Stimulated activated CD4-positive, alpha-beta T cell treated with anti-CD3 and anti-CD28 coated beads, Interleukin-1b, Interleukin-23, amount 100 ng/mL, for 48 hours (primary cell): ENCODE results near the gene ABCC12.
A peak's percentile ranks its signal among the peaks of the same experiment; 100 is the strongest.

Experiments used
- DNase-seq: peaks from one replicate; pipeline ENCODE4 v3.0.0-alpha.2; 2020

The ABCC12 gene

DNA sequence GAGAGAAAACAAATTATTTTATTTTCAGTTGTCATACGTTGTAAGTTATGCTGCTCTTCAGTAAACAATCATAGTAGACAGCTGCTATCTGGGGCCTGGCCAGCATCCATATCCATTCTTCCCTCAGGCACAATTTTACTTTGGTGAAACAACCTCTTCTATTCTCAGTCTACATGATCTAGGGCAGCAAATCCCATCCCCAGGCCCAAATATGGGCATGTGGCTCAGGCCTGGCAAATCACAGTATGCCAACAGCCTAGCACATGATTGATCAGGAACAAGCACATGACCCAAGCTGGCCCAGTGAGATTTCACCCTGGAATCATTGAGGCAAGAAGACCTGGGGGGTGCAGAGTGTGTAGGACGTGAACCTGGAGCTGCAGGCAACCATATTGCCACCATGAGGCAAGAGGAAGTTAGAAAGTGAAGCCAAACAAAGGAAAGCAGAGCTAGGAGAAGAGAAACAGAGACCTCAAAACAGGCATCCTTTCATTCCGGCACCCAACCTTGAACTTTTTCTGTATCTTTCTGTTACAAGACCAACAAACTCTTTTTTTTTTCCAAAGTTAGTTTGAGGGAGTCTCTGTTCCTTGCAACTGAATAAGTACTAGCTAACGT lies 10.3 kb upstream of the ABCC12 start:
- DNase-seq, result no peak

DNA sequence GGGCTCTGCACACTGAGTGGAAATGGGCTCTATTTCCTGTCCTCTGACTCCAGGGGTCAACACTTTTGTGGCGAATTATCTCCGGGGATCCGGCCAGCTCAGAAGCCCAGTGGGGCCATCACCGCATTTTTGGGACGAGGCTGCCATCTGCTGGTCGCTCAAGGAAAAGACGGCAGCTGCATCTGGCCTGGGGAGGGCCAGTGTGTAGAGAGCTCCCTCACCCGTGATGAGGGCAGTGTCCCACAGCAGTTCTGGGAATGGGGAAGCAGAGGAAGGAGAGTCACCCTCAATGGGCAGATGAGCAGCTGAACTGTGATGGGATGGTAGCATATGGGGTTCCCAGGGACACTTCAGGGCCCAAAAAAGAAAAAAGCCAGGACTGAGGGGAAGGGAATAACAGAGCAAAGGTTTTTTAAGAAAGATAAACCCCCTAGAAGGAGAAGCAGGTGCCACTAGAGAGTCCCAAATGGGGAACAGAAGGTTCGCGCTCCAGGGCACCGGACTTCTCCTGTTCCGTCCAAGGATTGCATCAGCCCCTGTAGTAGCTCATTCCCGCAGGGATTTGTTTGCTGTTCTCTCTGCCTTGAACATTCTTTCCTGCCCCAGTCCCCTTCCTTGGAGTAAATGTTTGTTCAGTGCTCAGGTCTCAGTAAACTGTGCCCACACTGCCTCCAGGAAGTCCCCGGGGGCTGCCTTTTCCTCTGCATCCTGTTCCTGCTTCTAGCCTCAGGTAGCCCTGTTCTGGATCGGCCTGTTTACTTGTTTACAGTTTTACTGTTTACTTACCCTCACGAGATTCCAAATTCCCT lies 9.3 kb upstream of the ABCC12 start:
- peak; percentile 59 for DNase-seq

DNA sequence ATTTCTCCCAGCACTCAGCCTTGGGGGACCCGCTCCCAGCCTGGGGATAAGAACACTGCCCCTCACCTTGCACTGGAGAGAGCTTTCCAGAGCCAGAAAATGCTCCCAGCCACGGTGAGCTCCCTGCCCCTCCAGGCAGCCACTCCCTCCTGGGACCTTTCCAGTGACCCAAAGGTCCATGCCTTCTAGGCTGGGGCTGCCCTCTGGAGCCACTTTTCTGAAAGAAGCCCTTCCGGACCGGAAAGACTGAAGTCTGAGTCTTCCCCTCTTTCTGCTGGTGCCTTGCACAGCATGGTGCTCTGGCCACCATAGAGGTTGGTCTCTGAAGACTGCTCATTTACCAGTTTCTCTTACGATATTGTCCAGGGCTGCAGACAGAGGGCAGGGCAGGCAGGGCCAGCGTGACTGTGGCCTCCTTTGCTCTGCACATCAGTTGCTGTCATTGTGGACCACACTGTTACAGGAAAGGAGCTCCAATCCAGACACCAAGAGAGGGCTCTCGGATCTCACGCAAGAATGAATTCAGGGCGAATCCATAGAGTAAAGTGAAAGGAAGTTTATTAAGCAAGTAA lies 7.1 kb upstream of the ABCC12 start:
- DNase-seq, result no peak

DNA sequence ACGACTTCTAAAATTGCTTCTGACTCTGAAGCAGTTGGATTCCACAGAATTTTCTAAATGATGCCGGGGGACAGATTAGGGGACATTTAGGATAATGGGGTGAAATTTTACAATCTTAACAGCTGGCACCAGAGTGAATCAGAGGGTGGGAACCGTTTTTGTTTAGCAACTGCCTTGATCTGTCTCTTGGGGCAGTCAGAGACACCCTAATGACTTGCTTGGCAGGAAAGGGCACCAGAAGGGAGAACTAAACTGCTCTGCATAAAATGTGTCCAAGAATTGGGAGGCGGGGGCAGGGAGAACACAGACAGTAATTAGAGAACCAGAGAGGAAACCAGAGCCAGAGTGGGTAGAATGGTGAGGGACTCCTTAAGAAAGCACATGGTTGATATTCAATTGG lies 6.1 kb upstream of the ABCC12 start:
- no peak for DNase-seq

DNA sequence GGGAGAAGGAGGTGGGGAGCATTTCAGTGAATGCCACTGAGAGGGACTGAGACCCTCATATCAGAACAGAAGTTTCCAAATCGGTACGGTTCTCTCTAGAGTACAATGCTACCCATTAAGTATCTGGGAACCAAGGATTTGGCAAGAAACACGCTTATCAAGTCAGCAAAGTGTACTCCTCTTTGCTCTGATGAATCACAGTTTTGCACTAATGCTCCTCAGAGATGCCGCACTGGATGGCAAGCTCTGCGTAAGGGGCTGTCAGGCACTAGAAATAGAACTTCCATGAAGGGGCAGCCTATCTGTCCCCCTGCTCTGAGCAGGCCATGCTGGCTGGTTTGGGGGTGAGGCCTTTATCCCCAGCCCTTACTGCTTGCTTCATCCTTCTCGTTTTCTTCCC lies 4.8 kb upstream of the ABCC12 start:
- no peak for DNase-seq

DNA sequence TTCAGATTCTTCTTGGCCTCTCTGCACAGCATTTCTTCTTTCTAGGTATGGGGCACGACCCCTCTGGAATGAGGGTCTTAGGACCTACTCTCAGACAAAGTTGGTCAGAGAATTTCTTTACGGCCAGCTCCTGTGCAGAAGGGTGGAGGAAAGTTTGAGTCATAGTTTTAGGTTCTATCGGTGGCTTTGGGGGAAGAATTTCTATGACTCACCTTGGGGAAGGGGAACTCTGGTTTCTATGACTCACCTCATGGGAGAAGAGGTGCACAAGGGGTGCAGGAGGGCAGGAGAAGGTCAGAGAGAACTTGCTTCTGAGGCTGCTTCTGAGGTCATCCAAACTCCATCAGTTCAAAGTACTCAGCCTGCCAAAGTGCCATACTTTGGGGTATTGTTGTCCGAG lies 2.5 kb upstream of the ABCC12 start:
- DNase-seq, result peak; percentile 69

DNA sequence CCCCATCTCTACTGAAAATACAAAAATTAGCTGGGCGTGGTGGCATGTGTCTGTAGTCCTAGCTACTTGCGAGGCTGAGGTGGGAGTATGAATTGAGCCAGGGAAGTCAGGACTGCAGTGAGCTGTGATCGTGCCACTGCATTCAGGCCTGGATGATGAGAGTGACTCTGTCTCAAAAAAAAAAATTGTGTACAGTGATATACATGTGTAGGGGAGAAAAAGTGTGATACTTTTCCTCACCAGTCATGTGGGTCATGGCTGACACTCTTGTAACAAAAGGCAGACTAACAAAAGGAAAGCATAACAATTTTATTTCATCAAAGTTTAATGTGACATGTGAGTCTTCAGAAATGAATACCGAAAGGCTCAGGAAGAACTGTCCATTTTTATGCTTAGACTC lies 2.0 kb upstream of the ABCC12 start:
- no peak for DNase-seq

DNA sequence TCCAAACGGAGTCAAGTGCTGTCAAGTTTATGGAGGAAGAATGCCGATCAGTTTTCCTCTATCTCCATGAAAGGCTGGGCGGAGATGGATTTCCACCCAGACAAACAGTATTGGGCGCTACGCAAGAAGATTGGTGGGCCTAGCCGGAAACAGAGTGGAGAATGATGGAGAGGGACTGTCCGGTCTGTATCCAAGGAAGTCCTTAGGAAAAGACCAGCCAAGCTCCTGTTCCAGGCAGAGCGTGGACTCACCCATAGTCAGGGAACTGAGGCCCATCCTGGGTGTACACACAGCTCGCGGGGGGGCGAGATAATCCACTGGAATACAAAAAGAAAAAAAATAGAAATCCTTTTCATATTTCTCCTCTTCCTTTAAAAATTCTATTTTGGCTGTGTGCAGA lies 1.5 kb upstream of the ABCC12 start:
- no peak for DNase-seq

DNA sequence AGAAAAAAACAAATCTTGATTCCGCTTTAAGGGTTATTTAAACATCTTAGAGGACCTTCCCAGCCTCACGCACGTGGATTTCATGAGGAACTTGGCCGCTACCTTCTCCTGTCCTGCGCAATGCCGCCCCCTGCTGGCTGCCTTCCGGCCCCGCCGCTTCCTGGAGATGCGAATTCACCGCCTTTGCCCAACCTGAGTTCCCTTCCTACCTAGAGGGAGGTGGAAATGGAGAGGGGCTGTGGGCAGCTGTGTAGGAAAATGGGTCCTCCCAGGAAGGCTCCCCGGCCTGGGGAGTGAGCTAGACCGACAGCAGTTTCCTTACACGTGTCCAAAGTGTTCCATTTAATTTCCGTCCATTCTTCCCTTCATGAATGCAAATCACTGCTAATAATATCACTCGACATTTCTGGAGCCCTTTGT lies 1.0 kb upstream of the ABCC12 start:
- peak; percentile 81 for DNase-seq

DNA sequence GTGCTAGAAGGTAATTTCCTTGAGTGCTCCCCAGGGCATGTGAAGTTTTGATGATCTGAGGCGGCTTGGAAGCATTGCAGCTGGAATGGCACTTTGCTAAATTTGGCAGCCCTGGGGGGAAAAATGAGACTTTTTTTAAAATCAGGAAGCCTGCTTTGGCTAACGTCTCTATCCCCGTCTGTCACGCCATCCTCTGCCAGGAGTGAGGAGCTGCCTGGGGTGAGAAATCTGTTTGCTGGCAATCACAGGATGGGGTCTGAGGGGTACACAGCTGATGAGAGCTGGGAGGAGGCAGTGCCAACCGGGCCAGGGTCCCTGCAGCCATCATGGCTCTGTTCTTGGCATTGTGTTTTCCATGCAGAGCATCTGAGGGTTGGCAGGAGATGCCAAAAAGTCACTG lies 2.0 kb downstream of the ABCC12 start:
- DNase-seq, result no peak

DNA sequence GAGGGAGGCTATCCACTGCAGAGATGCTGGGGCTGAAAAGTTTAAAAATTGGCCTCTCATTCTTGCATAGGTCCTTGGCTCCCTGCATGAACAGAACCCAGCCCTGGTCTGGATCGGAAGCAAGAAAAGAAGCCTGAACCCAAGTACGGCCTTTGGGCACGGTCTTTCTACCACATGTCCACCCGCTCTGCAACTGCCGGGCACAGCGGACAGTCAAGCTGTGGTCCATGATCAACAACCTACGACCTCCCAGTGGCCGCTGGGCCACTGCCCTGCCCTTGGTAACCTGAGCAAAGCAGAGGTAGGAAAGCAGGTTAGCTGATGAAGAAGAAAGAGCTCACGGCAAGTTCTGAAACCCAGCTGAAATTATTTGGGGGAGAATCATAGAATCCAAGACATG lies 3.6 kb downstream of the ABCC12 start:
- no peak for DNase-seq

DNA sequence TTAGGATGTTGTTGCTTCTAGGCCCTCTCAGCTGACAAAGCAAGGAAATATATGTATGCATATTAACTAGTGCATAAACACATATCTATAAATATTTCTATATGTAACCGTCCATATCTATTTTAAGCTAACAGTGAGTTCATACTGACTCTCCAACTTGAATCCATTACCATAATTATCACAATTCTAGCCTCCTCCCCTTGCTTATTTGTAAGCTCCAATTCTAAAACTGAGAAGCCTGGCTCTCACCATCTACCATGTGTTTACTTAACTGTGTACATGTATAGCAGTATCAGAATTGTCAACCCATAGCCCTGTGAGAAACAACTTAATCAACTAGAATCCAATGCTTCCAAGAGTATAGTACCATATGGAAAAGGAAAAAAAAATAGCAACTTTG lies 5.1 kb downstream of the ABCC12 start:
- DNase-seq, result no peak

DNA sequence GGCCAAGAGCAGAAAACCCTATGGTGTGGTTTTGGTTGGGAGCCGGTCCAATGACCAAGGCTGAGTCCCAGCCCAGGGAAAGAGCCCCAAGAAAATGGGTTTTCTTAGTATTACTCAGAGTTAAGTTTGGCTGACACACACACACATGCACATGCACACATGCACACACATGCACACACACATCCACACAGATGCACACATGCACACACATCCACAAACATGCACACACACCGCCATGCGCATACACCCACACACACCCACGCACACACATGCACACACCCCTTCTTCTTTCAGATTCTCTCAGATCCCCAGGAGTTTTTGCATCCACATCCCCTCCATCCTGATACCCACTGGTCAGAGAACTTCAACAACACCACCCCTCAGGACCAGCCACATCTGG lies 9.1 kb downstream of the ABCC12 start:
- no peak for DNase-seq

DNA sequence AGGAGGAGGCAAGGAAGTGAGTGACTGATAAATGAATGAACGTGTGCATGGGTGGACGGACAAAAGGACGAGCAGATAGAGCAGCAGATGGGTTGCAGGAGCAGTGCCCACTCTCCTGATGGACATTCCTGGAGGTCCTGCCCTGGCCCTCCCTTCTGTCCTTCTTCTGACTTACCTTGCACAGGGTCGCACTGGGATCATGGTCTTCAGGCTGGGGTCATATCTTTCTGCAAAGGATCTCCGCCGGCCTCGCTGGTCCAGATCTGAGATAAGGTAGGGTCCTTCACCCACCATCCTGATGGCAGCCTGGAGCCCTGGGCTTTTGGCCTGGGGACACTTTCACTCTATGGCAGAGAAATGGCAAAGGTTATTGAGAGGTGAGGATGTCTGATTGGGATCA lies 9.7 kb downstream of the ABCC12 start:
- no peak for DNase-seq

DNA sequence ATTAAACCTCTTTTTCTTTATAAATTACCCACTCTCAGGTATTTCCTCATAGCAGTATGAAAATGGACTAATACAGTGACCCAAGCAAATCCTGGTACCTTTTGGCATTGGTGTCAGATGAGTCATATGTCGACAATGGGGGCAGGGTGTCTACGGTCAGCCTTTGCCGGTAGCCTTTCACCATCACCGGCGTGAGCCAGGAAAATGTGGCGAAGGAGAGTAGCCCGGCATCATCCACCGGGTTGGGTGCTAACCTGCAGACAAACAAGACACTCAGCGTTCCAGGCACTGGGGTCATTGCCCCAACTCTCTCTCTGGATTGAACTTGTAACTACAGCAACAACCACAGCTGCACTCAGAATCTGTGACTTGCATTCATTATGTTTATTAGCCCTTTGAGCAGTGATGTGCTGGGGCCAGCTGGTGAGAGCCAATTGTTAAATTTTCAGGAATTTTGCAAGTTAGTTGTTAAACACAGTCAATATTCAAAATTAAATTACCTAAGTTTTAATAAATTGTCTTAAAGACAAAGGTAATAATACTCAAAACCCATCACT lies 11.9 kb downstream of the ABCC12 start:
- no peak for DNase-seq

DNA sequence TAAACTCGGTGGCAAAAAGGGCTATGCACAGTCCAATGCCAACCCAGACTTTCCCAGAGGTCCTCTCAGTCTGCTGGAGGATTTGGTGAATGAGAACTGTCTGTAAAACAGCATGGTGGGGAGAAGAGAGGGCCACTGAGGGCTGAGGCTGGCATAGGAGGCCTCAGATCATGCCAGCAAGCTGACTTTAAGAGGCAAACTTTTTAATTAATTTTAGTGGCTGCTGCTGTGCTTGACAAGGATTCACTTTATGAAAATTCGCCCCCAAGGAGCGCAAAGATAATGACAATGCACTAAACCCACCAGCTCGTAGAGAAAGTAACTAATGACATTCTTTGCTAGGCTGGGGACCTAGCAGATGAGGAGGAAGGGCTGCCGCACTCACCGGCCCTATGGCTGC lies 15.0 kb downstream of the ABCC12 start:
- DNase-seq, result no peak

DNA sequence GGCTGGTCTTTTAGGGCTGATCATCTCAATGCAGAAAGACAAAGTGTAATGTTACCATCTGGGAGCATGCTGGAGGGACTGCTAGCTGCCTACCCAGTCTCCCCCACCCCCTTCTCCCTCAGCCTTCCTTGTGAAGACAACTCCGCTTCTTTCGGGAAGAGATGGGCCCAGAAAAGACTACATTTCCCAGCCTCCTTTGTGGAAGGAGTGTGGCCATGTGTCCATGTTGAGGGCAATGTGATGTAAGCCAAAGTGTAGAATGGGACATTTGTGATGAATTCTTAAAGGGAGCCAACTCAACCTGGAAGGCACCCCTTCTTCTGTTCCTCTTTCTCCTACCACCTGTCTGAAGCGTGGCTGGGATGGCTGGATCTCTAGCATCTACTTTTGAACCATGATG lies 16.3 kb downstream of the ABCC12 start:
- no peak for DNase-seq

DNA sequence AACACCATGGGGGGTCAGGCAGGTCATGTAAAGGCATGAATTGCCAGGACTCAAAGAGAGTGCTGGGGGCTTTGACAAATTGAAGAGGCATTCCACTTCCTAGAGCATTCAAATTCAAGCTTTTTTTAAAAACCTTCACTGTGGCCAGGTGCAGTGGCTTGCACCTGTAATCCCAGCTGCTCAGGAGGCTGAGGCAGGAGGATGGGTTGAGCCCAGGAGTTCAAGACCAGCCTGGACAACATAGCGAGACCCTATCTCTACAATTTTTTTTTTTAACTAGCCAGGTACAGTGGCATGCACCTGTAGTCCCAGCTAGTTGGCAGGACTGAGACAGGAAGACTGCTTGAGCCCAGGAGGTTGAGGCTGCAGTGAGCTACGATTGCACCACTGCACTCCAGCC lies 17.2 kb downstream of the ABCC12 start:
- DNase-seq, result no peak

DNA sequence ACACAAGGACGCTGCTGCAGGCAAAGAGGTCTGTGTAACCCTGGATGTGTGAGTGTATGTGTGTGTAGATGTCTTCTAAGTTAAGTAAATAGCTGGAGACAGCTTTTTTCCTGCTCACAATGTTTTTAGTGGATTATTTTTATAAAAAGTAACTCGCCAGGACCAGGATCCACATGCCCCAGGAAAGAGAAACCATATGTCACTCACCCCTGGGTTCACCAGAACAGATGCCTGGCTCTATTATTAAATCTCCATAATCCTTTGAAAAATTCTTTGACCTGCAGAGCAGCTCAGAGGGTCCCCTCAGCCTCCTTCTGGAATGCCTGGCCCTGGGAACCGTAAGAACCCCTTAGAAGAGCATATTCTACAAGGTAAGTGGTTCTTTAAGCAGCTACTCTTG lies 18.0 kb downstream of the ABCC12 start:
- DNase-seq, result no peak

DNA sequence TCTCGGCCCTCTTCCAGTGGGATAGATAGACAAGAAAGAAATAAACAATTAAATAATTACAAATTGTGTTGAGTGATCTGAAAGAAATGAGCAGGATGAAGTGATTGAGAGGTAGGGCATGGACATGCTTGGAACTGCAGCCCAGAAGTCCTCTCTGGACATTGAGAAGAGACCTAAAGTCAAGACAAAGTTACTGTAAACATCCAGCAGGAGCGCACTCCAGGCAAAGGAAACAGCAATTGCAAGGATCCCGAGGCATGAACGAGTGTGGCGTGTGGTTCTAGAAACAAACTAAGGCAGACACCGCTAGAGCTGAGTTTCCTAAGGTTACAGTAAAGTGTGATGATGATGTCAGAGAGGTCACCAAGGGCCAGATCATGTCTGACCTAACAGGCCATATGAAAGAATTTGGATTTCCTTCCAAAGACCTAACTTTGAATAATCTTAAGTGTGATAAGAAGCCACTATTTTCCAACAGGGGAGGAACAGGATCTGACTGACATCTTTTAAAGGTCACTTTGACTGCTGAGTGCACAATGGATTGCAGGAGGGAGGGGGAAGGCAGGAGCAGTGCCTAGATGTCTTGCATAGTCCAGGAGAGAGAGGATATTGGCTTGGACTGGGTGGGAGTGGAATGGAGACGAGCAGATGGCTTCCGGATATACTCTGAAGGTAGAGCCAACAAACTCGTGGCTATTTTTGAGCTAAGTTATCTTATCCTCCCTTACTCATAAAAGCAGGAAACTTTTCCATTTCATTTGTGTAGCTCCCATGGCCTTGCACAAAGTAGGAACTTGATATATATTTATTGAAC lies 19.0 kb downstream of the ABCC12 start:
- no peak for DNase-seq

DNA sequence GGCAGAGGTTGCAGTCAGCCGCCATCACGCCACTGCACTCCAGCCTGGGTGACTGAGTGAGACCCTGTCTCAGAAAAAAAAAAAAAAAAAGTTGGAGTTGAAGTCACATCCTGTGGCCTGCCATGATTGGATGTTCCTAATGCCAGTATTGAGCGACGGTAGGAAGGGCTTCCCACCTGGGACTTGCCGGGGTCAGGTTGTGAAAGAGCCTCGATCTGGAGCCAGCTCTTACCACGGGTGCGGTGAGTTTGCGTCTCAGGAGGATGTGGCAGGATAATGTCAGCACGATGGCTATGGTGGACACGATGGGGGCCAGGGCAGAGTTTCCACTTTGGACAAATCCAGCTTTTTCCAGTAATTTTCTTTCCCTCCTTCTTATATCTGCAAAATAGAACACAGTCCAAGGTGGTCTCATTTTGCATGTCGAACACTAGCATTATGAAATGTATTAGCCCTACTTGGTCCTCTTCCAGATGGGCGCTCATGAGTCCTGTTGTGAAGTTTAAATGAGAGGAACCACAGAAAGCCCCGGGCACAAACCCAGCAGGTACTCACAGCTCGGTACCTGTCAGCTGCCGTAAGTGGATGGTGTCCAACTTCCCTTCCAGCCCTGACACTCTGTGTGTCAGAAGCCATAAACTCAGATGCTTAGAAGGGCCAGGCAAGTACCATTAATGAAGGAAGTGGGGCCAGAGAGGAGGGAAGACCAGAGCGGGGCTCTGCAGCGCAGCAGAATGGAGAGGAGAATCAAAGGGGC lies 22.2 kb downstream of the ABCC12 start:
- DNase-seq, result no peak

DNA sequence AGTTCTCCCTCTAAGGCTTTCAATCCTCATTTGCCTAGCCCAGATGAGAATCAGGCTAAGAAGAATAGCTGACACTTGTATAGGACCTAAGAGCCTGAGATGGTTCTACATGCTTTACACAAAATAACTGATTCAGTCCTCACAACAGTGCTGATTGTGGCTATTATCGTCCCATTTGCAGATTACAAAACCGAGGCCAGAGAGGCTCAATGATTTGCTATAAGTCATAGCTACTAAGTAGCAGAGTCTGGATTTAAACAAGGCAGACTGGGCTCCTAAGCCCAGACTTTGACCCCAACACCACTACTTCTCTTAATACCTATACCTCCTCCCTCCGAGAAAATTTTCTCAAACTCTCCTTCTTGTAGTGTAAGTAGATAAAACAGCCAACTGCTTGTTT lies 23.1 kb downstream of the ABCC12 start:
- no peak for DNase-seq
